ENCODE measurements around the gene JAK2. TPM values are rescaled to one million over a fixed set of nuclear protein-coding genes. Genes with fewer than 3 reads are reported as not detected.

The JAK2 gene
- 10 to 100 TPM; 20.7 to 40.4 (median 22.6) TPM for total RNA-seq

- DNase-seq: peak; percentile 83 to 95 (median 93)
- no peaks in the 10 kb centered on the region for H3K9me3 ChIP-seq
- H3K4me3 ChIP-seq: peak within 1 kb of the TSS; percentile 70 to 95 (median 82)
- no peaks in the 10 kb centered on the region for H3K27me3 ChIP-seq
- H3K4me1 ChIP-seq: peaks cover 0 to 27% (median 2%) of the 10 kb centered on the region in 4 donors
- no peaks in the 10 kb centered on the region for H3K36me3 ChIP-seq
- H3K27ac ChIP-seq: peak within 1 kb of the TSS; percentile 95 to 99 (median 99)
- TF ChIP-seq CTCF (IDR thresholded peaks at IDR 0.05) (peak in 4 of 6 experiments; percentile 17 to 40 (median 34)), POLR2A (IDR thresholded peaks at IDR 0.05) (peak; percentile 79 to 87)
Observed at GRCh38 chr9:4984621-4985385, at the start of gene JAK2. TSS of gene JAK2 (plus strand) at chr9:4985272. CDS start at chr9:5021988, 36,716 bp downstream.

GRCh38 chr9:4936277-4936676 lies 48.8 kb upstream of the JAK2 start:
- H3K4me1 ChIP-seq: peaks cover 0 to 8% (median 2%) of the 10 kb centered on the region in 4 donors

GRCh38 chr9:4936823-4937222 lies 48.2 kb upstream of the JAK2 start:
- no peak overlapping the region for H3K27ac ChIP-seq
- no peaks in the 10 kb centered on the region for H3K27me3 ChIP-seq
- H3K4me1 ChIP-seq: peaks cover 0 to 8% (median 2%) of the 10 kb centered on the region in 4 donors
- no peaks in the 10 kb centered on the region for H3K9me3 ChIP-seq
- no peak overlapping the region for H3K4me3 ChIP-seq
- no peak for DNase-seq
- no peak for TF ChIP-seq CTCF (IDR thresholded peaks at IDR 0.05)
- TF ChIP-seq POLR2A (IDR thresholded peaks at IDR 0.05): no peak
- H3K36me3 ChIP-seq: no peaks in the 10 kb centered on the region

More at GRCh38 chr9:4936277-4936676, 48.8 kb upstream of the JAK2 start:
- Histone ChIP-seq H3K4me3 (no peak overlapping the region), H3K36me3 (no peaks in the 10 kb centered on the region), H3K27me3 (no peaks in the 10 kb centered on the region), H3K27ac (peak overlapping the region in 1 of 4 donors; percentile 11), H3K9me3 (no peaks in the 10 kb centered on the region)
- TF ChIP-seq CTCF (IDR thresholded peaks at IDR 0.05) (no peak), POLR2A (IDR thresholded peaks at IDR 0.05) (no peak)
- DNase-seq: no peak

- no peaks in the 10 kb centered on the region for H3K27me3 ChIP-seq
- H3K36me3 ChIP-seq: no peaks in the 10 kb centered on the region
- no peak for TF ChIP-seq POLR2A (IDR thresholded peaks at IDR 0.05)
- TF ChIP-seq CTCF (IDR thresholded peaks at IDR 0.05): no peak
- peaks cover 0 to 8% (median 2%) of the 10 kb centered on the region in 4 donors for H3K4me1 ChIP-seq
- no peaks in the 10 kb centered on the region for H3K9me3 ChIP-seq
- H3K27ac ChIP-seq: no peak overlapping the region
- H3K4me3 ChIP-seq: no peak overlapping the region
- no peak for DNase-seq
Observed at GRCh38 chr9:4937446-4937845, 47.6 kb upstream of the JAK2 start.

GRCh38 chr9:4938496-4938895 lies 46.6 kb upstream of the JAK2 start:
- DNase-seq: no peak
- no peak overlapping the region for H3K27ac ChIP-seq
- no peaks in the 10 kb centered on the region for H3K36me3 ChIP-seq
- H3K9me3 ChIP-seq: no peaks in the 10 kb centered on the region
- no peak for TF ChIP-seq POLR2A (IDR thresholded peaks at IDR 0.05)
- TF ChIP-seq CTCF (IDR thresholded peaks at IDR 0.05): no peak
- H3K4me1 ChIP-seq: peaks cover 0 to 8% (median 2%) of the 10 kb centered on the region in 4 donors
- H3K4me3 ChIP-seq: no peak overlapping the region
- H3K27me3 ChIP-seq: no peaks in the 10 kb centered on the region
